GM19025 (cell line): Measurements from ENCODE around the gene LY6G5B.

Source experiments
- ATAC-seq: cut with Tn5 transposase; IDR thresholded peaks from one replicate; pipeline ENCODE4 v1.9.1; 2021; ENCODE audit warnings: mild to moderate bottlenecking, low read depth, moderate library complexity; ENCODE audit not compliant: unreplicated experiment

The LY6G5B gene

DNA sequence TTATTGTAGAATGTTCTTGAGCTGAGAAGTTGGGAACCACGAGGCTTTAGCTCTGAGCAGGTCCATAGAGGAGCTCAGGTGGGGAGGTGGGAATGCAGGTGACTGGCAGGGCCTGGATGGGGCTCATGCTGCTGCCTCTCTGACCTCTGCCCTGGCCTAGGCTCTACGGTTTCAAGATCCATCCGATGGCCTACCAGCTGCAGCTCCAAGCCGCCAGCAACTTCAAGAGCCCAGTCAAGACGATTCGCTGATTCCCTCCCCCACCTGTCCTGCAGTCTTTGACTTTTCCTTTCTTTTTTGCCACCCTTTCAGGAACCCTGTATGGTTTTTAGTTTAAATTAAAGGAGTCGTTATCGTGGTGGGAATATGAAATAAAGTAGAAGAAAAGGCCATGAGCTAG, at the start of gene LY6G5B:
Gene LY6G5B (plus strand): TSS at position 301 of the 400 bp plus-strand sequence. CDS start 975 bp downstream, outside the sequence.
- no peak for ATAC-seq

GRCh38 chr6:31620586-31621319, 49.0 kb upstream of the LY6G5B start, which contains the start of gene PRRC2A:
TSS of gene PRRC2A (plus strand) at chr6:31620715. CDS start at chr6:31622790, 2,075 bp downstream.
- ATAC-seq = peak; percentile 56

DNA sequence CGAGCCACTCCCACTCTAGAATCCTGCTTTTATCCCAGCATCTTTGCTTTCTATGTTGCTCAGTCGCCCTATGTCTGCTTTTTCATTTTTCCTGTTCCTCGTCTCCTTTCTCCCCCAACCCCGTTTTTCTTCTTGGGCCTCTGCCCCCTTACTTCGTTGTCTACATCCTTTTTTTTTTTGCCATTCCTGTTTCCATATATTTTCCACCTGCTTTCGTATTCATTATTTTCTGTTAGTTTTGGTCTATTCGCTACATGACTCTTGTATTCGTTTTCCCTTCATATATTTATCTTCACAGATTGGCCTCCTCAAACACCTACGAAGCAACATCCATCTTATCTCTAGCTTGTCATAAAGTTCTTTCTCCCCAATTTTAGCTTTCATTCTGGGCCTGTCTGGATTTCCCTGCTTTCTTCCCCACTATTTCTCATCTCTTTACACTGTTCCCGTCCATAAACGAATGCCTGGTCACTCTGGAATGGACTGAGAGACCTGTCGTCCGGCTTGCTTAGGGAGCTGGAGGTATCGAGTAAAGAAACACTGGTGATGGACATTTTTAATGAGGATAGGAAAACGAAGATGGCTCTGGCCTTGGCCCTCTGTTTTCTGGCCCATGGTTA, 48.3 kb upstream of the LY6G5B start:
- no peak for ATAC-seq

DNA sequence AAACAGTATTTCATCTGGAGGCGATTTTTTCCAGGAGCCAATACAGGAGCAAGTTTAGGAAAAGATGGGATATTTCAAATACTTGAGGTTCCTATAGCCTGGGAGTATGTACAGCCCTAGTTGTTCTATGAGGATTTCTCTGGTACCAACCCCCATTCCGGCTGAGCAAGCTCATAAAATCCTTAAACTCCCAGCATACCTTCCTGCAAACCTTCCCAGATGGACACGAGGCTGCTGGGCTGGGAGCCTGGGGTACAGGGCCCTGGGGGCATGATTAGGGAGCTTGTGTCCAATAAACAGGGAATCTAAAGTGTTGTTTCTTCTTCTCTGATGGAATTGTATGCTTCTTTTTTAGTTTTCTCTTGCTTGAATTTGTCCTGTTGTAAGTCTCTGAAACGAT, 47.8 kb upstream of the LY6G5B start:
- no peak for ATAC-seq

DNA sequence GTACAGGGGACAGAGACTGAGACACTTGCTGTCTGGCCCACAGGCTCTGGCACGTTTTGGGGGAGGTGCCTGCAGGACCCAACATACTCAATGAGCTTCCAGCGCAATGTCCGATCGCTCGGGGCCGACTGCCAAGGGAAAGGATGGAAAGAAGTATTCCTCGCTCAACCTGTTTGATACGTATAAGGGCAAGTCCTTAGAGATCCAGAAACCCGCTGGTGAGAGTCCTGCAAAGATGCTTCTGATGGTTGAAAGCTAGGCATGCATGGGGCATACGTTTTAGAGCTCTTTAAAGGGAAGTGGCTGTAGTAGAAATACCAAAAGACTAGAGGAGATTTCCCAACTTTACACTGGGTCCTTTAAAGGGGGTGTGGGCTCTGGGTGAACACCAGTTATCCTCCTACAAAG, 47.1 kb upstream of the LY6G5B start:
- no peak for ATAC-seq

DNA sequence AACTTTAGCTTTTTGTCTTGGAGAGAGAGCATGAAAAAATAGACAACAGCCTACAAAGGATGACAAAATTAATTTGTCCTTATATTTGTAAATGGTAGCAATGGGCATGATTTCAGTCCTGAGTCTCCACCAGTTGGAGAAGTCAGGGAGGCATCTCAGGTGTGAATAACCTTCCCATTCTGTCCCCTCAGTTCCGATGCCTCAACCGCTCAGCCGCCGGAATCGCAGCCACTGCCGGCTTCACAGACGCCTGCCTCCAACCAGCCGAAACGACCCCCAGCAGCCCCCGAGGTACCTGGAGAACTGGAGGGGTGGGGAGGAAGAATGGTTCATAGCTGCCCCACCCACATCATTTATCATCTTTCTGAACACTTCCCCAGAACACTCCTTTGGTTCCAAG, 45.7 kb upstream of the LY6G5B start:
- no peak for ATAC-seq

DNA sequence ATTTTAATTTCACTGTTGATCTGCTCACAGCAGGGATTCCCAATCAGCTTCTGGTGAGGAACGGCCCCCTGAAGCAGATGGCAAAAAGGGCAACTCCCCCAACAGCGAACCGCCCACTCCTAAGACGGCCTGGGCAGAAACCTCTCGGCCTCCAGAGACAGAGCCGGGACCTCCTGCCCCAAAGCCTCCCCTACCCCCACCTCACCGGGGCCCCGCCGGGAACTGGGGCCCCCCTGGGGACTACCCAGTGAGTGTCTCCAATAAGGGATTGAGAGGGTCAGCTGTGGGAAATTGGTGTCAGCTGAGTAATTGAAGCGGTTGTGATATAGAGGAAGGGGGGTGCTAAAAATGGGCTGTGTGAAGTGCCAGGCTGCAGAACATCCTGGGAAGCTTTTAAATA, 42.8 kb upstream of the LY6G5B start:
- ATAC-seq = no peak

GRCh38 chr6:31627690-31628287, 42.0 kb upstream of the LY6G5B start:
- ATAC-seq = no peak

DNA sequence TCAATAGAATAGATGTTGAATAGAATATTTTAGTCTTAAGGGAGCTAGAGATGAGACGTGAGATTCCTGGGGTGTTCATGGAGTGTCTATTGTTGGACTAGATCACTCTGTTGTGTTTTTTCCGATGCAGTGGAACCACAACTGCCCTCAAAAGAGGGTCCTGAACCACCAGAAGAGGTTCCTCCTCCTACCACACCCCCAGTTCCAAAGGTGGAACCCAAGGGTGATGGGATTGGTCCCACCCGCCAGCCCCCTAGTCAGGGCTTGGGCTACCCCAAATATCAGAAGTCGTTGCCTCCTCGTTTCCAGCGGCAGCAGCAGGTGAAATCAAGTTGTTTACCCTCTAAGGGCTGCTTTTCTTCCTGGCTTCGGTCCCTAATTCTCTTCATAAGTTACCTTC, 40.8 kb upstream of the LY6G5B start:
- ATAC-seq = no peak

GRCh38 chr6:31630177-31630934, 39.4 kb upstream of the LY6G5B start:
- ATAC-seq = no peak

DNA sequence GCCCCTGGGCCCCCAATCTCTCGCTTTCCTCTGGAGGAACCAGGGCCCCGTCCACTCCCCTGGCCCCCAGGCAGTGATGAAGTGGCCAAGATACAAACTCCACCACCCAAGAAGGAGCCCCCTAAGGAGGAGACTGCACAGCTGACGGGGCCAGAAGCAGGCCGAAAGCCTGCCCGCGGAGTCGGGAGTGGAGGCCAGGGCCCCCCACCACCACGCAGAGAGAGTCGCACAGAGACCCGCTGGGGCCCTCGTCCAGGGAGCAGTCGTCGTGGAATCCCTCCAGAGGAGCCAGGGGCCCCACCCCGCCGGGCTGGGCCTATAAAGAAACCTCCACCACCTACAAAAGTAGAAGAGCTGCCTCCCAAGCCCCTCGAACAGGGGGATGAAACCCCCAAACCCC, 38.6 kb upstream of the LY6G5B start:
- no peak for ATAC-seq

GRCh38 chr6:31631681-31632278, 38.0 kb upstream of the LY6G5B start:
- ATAC-seq = no peak

DNA sequence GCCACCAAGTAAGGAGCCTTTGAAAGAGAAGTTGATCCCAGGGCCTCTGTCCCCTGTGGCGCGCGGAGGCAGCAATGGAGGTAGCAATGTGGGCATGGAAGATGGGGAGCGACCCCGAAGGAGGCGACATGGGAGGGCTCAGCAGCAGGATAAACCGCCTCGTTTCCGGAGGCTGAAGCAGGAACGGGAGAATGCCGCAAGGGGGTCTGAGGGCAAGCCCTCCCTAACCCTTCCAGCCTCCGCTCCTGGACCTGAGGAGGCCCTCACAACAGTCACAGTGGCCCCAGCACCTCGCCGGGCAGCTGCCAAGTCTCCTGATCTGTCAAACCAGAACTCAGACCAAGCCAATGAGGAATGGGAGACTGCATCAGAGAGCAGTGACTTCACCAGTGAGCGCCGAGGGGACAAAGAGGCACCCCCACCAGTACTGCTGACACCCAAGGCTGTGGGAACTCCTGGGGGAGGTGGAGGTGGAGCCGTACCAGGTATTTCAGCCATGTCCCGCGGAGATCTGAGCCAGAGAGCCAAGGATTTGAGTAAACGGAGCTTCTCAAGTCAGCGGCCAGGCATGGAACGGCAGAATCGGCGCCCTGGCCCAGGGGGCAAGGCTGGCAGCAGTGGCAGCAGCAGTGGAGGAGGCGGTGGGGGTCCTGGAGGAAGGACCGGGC, 37.4 kb upstream of the LY6G5B start:
- no peak for ATAC-seq

DNA sequence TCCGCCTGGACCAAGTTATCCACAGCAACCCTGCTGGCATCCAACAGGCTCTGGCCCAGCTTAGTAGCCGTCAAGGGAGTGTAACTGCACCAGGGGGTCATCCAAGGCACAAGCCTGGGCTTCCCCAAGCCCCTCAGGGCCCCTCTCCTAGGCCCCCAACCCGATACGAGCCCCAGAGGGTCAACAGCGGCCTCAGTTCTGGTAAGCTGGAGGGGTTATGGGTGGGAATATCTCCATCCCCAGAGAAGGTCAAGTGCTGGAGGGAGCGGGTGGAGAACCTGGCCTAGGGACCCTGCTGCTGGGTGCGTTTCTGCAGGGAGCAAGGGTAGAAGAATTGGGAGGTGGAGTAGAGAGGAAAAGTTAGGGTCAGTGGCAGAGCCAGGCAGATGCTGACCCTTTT, 36.3 kb upstream of the LY6G5B start:
- no peak for ATAC-seq

DNA sequence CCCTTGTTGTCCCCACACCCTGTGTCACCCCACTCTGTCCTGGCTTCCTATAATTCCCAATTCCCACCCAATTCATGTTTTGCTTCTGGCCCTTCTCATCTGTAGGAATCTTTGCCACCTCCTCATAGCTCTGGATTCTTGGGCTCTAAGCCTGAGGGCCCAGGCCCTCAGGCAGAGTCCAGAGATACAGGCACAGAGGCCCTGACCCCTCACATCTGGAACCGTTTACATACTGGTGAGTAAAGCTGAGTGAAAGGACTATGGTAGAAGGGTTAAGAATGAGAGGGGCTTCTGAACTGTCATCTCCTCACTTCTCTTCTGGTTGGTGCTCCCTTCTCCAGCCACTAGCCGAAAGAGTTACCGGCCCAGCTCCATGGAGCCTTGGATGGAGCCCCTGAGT, 35.6 kb upstream of the LY6G5B start:
- no peak for ATAC-seq

DNA sequence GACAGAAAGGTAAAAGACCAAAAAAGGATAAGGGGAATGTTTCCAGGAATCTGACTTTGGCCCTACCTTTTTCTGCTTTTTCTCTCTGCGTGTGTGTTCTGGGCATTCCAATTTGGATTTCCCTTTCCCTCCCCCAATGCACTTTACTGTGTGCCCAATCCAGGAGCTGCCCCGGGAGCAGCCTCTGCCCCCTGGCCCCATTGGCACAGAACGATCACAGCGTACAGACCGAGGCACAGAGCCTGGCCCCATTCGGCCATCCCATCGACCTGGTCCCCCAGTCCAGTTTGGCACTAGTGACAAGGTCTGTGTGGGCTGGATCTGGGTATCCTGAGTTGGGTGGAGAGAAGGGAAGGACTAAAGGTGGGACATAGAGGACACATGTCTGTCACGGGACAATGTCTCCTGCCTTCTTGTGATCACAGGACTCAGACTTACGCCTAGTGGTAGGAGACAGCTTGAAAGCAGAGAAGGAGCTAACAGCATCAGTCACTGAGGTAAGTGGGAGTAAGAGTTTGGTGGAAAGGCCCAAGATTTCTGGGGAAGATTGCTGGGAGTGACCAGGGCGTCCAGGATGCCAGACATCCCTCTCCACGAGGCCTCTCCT, 34.7 kb upstream of the LY6G5B start:
- ATAC-seq = no peak

- ATAC-seq = no peak
Measured at GRCh38 chr6:31636698-31637596, 32.8 kb upstream of the LY6G5B start.

DNA sequence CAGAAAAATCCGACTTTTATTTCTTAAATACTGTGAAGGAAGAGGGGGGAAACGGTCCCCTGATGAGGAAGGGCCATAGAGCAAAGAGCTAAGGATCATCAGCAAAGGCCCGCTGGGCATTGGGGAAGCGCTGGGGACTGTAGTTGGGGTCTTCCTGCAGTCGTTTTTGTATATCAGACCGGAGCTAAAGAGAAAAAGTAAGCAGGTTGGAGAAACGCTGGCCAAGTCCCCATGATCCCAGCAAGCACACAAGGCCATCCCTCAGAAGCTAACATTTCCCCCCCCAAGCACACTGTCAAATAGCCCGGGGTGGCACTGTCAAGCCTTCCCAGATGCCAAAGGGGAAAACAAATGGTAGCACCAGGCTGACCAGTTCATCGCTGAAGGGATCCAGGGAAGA, 30.7 kb upstream of the LY6G5B start:
- no peak for ATAC-seq

DNA sequence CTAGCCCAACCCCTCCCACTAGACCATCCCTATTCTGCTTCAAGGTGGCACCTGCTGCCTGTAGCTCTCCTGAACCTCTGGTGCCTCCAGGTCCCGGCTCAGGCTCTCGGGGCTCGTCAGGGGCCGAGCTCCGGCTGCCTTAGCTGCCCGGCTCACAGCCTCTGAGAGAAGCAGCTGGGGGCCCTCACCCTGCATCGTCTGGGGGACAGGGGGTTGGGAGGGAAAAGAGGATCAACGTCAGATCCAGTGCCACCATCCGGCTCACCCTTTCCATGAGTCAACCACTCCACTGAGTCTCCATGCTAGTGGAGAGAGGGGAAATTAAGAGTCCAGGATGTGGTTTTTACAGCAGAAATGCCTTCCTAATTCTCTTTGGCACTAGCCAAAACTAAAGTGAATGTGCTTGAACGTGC, 30.3 kb upstream of the LY6G5B start:
- no peak for ATAC-seq
